A549 treated with CORT108297 at 1 μM for 4 hours (cell line): Measurements from ENCODE around the gene NTRK1. TPM values are rescaled to one million over a fixed set of nuclear protein-coding genes. Genes with fewer than 3 reads are reported as not detected.

ENCODE experiments used
- total RNA-seq: library from RNA; stranded (reverse); fragments of 200-300 nt; extraction: Qiagen RNA extraction; gene quantifications from 5 replicates; pipeline ENCODE4 v1.2.3, GENCODE V29; 2022

NTRK1 gene
- total RNA-seq: 0.06 to 0.15 TPM (median 0.12 TPM) in 5 replicates

DNA sequence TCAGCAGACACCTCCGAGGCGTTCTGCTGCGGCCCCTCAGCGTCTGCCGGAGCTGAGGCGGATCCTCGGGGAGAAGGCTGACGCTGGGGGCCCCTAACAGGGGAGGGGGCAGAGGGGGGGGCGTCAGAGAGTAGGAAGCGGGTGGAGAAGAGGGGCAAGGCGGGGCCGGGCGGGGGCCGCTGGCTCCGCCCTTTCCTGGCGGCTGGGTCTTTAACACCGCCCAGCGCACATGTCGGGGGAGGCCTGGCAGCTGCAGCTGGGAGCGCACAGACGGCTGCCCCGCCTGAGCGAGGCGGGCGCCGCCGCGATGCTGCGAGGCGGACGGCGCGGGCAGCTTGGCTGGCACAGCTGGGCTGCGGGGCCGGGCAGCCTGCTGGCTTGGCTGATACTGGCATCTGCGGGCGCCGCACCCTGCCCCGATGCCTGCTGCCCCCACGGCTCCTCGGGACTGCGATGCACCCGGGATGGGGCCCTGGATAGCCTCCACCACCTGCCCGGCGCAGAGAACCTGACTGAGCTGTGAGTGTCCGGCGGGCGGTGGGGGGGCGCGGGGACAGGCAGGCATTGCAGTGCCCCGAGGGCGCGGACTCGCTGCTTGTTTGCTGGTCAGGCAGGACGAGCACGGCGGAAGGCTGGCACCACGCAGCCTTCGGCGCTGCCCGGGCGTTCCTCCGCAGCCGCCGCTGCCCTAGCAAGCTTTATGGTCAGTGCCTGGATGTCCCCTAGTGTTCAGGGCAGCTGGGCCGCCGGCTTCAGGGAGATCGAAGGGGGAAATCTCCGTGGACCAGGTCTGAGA lies at the start of gene NTRK1:
Gene NTRK1 (plus strand): TSS at position 238 of the 796 bp plus-strand sequence. CDS start 70 bp downstream, at position 308.

DNA sequence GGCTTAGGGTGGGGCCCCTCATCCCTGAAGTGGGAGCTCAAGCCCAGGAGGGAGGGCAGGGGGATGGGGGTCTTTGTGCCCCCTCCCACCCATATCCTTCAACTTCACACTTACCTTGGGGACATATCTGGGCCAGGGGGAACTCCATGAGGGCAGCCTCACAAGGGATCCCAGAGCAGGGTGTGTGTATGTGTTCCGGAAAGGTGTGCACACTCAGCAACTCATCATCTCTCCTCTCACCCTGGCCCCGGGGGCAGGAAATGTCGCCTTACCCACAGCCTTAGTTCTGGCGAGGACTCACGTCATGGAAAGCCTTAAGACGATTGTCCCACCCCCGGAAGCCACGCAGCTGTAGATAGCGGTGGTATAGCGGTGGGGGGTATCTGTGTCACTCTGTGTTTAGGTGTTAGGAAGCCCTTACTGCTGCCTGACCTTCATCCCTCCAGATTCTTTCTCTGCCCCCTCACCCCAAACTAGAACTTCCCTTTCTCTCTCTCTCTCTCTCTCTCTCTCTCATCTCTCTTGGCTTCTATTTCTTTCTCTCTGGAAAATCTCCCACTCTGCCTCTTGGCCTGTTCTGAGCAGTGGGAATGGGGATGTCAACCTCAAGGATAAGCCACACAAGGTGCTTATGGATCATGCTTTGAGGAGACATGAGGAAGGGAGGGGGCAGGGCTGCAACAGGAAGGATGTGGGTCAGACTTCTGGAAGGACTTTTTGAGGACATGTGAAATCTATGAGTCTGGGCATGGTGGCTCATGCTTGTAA lies 43.9 kb upstream of the NTRK1 start, which contains the start of gene SH2D2A:
Gene SH2D2A (minus strand): TSS at position 288 of the 768 bp plus-strand sequence. CDS start 140 bp downstream, at position 148.

DNA sequence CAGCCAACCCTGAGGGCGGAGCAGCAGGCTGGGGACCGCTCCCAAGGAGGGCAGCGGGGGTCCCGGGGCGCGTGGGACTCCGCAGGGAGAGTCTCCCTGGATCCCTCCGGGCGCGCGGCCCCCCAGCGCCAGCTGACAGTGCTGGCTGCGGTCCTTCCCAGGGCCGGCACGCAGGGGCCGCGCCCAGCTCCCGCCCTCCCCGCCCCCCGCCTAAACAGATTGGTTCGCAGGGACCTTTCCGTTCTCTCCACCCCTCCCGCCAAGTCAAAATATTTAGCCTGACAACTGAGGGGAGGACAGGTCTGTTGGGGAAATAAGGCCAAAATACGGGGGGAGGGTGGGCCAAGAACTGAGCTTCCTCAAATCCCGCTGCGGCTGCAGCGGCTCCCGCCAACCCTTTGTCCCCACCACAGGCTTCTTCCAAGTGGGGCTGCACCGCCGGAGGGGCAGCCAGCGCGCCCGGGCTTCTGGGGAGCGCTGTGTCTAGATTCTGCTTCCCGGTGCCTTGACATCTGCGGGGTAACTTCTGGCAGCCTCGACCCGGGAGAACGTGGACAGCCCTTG lies 1.6 kb upstream of the NTRK1 start, which contains the start of gene INSRR:
Gene INSRR (minus strand): TSS at position 159 of the 564 bp plus-strand sequence. CDS start 496 bp downstream, outside the sequence.

DNA sequence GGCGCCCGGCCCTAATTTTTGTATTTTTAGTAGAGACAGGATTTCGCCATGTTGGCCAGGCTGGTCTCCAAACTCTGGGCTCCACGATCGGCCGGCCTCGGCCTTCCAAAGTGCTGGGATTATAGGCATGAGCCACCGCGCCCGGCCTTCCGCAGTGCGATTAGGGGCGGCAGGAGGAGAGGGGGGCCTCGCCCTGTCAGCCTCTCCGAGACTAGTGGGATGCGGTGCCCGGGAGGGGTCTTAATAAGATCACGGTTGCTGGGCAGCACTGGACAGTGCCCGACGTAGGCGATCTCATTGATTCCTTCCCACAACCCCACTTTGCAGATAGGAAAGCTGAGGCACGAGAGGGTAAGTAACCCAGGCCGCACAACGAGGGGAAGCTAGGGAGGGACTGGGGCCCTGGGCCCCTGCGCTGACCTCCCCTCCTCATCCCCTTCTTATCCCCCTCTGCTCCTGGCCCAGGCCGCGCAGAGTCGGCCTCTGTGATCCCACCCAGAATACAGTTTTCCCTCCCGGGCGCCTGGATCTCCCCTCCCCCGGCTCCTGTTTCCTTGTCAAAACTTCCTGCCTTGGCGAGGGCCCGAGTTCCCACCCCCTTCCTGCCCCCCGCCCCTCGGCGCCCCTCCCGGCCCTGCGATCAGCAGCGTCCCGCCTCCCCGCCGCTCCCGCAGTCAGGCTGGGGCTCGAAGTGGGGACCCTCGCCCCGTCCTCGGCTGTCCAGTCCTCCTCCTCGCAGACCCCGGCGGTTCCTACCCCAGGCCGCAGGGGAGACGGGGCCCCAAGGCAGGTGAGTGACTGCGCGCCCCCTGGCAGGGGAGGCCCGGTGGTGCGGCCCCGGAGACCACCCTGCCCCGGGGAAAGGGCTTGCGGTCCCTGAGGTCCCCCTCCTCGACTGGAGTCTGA lies 32.6 kb downstream of the NTRK1 start, which contains the start of gene PEAR1:
Gene PEAR1 (plus strand): TSS at position 671 of the 906 bp plus-strand sequence. CDS start 10,209 bp downstream, outside the sequence.

DNA sequence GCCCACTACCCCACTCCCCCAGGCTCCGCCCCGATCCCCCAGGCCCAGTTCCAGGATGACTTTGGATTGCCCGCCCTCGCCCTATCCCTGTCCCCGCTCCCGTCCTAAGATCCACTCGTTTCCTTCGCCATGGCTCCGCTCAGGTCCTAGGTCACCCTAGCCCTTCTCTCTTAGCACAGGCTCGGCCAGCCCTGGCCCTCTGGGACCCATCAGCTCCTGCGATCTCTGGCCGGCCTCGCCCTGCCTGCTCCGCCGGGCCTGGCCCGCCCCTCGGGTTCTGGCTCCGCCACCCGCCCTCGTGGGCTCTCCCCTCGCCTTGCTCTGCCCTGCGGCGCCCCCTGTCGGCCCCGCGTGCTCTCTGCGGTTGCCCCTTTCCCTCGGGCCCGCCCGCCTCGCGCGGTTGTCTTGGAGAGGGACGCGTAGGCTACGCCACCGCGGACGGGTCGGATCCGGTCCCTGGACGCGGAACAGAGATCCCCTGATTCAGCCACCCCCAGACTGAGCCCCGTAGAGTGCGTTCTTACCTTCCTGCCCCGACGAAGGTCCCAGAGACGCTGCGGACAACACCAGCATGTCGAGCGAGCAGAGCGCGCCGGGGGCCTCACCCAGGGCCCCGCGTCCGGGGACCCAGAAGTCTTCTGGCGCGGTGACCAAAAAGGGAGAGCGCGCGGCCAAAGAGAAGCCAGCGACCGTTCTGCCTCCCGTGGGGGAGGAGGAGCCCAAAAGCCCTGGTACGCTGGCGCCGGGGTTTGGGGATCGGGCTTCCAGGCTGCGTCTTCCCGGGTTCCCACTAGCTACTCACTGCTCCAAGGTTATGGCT lies 59.8 kb downstream of the NTRK1 start, which contains the start of gene LRRC71:
Gene LRRC71 (plus strand): TSS at position 400 of the 820 bp plus-strand sequence. CDS start 172 bp downstream, at position 572.

Other genes with a start within 250 kb of the NTRK1 start
- 0.14 to 0.21 TPM (median 0.14 TPM) in 3 of 5 replicates, not detected in the others for gene HAPLN2, start 241.4 kb upstream of the NTRK1 start, total RNA-seq
- 0.05 to 0.12 TPM in 2 of 5 replicates, not detected in the others for gene BCAN, start 218.7 kb upstream of the NTRK1 start, total RNA-seq
- 1.2 to 1.5 TPM (median 1.3 TPM) in 5 replicates for gene NES, start 183.5 kb upstream of the NTRK1 start, total RNA-seq
- 10.1 to 14.1 TPM (median 11.0 TPM) in 5 replicates for gene CRABP2, start 155.3 kb upstream of the NTRK1 start, total RNA-seq
- gene METTL25B, start 132.4 kb upstream of the NTRK1 start, total RNA-seq: 20.7 to 26.6 TPM (median 25.5 TPM) in 5 replicates
- 39.8 to 52.9 TPM (median 44.0 TPM) in 5 replicates for gene ISG20L2, start 132.1 kb upstream of the NTRK1 start, total RNA-seq
- gene MRPL24, start 119.8 kb upstream of the NTRK1 start, total RNA-seq: 173 to 203 TPM (median 195 TPM) in 5 replicates
- gene HDGF, start 109.2 kb upstream of the NTRK1 start, total RNA-seq: 422 to 452 TPM (median 434 TPM) in 5 replicates
- gene PRCC, start 93.3 kb upstream of the NTRK1 start, total RNA-seq: 71.8 to 77.9 TPM (median 77.7 TPM) in 5 replicates
- gene SH2D2A, start 44.0 kb upstream of the NTRK1 start, total RNA-seq: 2.8 to 5.1 TPM (median 3.9 TPM) in 5 replicates
- 0.01 TPM in 1 of 5 replicates, not detected in the others for gene INSRR, start 1.7 kb upstream of the NTRK1 start, total RNA-seq
- gene PEAR1, start 32.9 kb downstream of the NTRK1 start, total RNA-seq: 7.8 to 11.1 TPM (median 9.9 TPM) in 5 replicates
- 0.07 to 0.21 TPM (median 0.13 TPM) in 5 replicates for gene LRRC71, start 59.8 kb downstream of the NTRK1 start, total RNA-seq
- gene ARHGEF11, start 184.9 kb downstream of the NTRK1 start, total RNA-seq: 17.4 to 20.3 TPM (median 18.8 TPM) in 5 replicates
- not detected in 5 replicates for gene ETV3L, start 238.9 kb downstream of the NTRK1 start, total RNA-seq